ENCODE data around the gene WDFY3.

WDFY3 gene

GRCh38 chr4:84956014-84956413, 10.5 kb downstream of the WDFY3 start:
- no peak overlapping the region for H3K56ac ChIP-seq (ENCODE audit: low read length)
- no peak overlapping the region for H2BK5ac ChIP-seq (ENCODE audit: low read length)
- no peak overlapping the region for H3K27ac ChIP-seq (ENCODE audit: low read depth, low read length)
- H4K5ac ChIP-seq (ENCODE audit: low read length): no peak overlapping the region
- no peak overlapping the region for H3K18ac ChIP-seq (ENCODE audit: low read length)
- no peak overlapping the region for H3K4ac ChIP-seq (ENCODE audit: low read depth, low read length)
- H3K4me2 ChIP-seq (ENCODE audit: low read length): no peak overlapping the region
- peak; percentile 21 for DNase-seq
- H3K4me3 ChIP-seq (ENCODE audit: low read length): no peak overlapping the region
- peaks cover 6% of the 10 kb centered on the region for H3K79me1 ChIP-seq (ENCODE audit: low read length)
- no peaks in the 10 kb centered on the region for H3K27me3 ChIP-seq (ENCODE audit: insufficient read depth, low read length, poor library complexity)
- H3K9ac ChIP-seq (ENCODE audit: low read length): no peak overlapping the region
- no peak overlapping the region for H2AK5ac ChIP-seq (ENCODE audit: low read length)
- WGBS (ENCODE audit: extremely low coverage, insufficient coverage, low lambda C conversion rate): no CpG with 5 or more reads among the region's 3 CpGs
- no peak overlapping the region for H3K23ac ChIP-seq (ENCODE audit: low read length)
- no peak overlapping the region for H2BK15ac ChIP-seq (replicated peaks; ENCODE audit: low read depth)
- no peak overlapping the region for H2BK120ac ChIP-seq (ENCODE audit: low read depth, low read length)
- H3K4me1 ChIP-seq (ENCODE audit: control insufficient read depth, low read depth, low read length): peaks cover 7% of the 10 kb centered on the region
- H3K79me2 ChIP-seq (ENCODE audit: control insufficient read depth, insufficient read depth, low read length): peaks cover 48% of the 10 kb centered on the region
- no peak overlapping the region for H4K8ac ChIP-seq (ENCODE audit: low read depth, low read length)
- H3K36me3 ChIP-seq (ENCODE audit: control insufficient read depth, insufficient read depth, low read length): no peaks in the 10 kb centered on the region

GRCh38 chr4:84954982-84955567, 11.4 kb downstream of the WDFY3 start:
- Histone ChIP-seq H3K79me1 (ENCODE audit: low read length) (peaks cover 4% of the 10 kb centered on the region), H3K27ac (ENCODE audit: low read depth, low read length) (no peak overlapping the region), H3K9ac (ENCODE audit: low read length) (no peak overlapping the region), H2BK5ac (ENCODE audit: low read length) (no peak overlapping the region), H3K23ac (ENCODE audit: low read length) (no peak overlapping the region), H3K27me3 (ENCODE audit: insufficient read depth, low read length, poor library complexity) (no peaks in the 10 kb centered on the region), H3K4me2 (ENCODE audit: low read length) (no peak overlapping the region), H2BK15ac (replicated peaks; ENCODE audit: low read depth) (no peak overlapping the region), H3K4ac (ENCODE audit: low read depth, low read length) (no peak overlapping the region), H4K5ac (ENCODE audit: low read length) (no peak overlapping the region), H2AK5ac (ENCODE audit: low read length) (no peak overlapping the region), H3K4me1 (ENCODE audit: control insufficient read depth, low read depth, low read length) (peaks cover 7% of the 10 kb centered on the region), H3K36me3 (ENCODE audit: control insufficient read depth, insufficient read depth, low read length) (no peaks in the 10 kb centered on the region), H2BK120ac (ENCODE audit: low read depth, low read length) (no peak overlapping the region), H4K8ac (ENCODE audit: low read depth, low read length) (no peak overlapping the region), H3K4me3 (ENCODE audit: low read length) (no peak overlapping the region), H3K18ac (ENCODE audit: low read length) (no peak overlapping the region), H3K56ac (ENCODE audit: low read length) (no peak overlapping the region), H3K79me2 (ENCODE audit: control insufficient read depth, insufficient read depth, low read length) (peaks cover 47% of the 10 kb centered on the region)
- WGBS (ENCODE audit: extremely low coverage, insufficient coverage, low lambda C conversion rate): no CpG with 5 or more reads among the region's 6 CpGs
- no peak for DNase-seq

- no peak overlapping the region for H2BK5ac ChIP-seq (ENCODE audit: low read length)
- no peak overlapping the region for H2AK5ac ChIP-seq (ENCODE audit: low read length)
- no peak overlapping the region for H3K4me3 ChIP-seq (ENCODE audit: low read length)
- no peak for DNase-seq
- H3K4ac ChIP-seq (ENCODE audit: low read depth, low read length): no peak overlapping the region
- H2BK120ac ChIP-seq (ENCODE audit: low read depth, low read length): no peak overlapping the region
- no peak overlapping the region for H3K27ac ChIP-seq (ENCODE audit: low read depth, low read length)
- no peaks in the 10 kb centered on the region for H3K4me1 ChIP-seq (ENCODE audit: control insufficient read depth, low read depth, low read length)
- no CpG with 5 or more reads among the region's 1 CpG for WGBS (ENCODE audit: extremely low coverage, insufficient coverage, low lambda C conversion rate)
- H3K36me3 ChIP-seq (ENCODE audit: control insufficient read depth, insufficient read depth, low read length): no peaks in the 10 kb centered on the region
- H3K79me2 ChIP-seq (ENCODE audit: control insufficient read depth, insufficient read depth, low read length): peaks cover 45% of the 10 kb centered on the region
- no peak overlapping the region for H3K4me2 ChIP-seq (ENCODE audit: low read length)
- no peaks in the 10 kb centered on the region for H3K27me3 ChIP-seq (ENCODE audit: insufficient read depth, low read length, poor library complexity)
- H4K8ac ChIP-seq (ENCODE audit: low read depth, low read length): no peak overlapping the region
- H4K5ac ChIP-seq (ENCODE audit: low read length): no peak overlapping the region
- H3K56ac ChIP-seq (ENCODE audit: low read length): no peak overlapping the region
- H3K9ac ChIP-seq (ENCODE audit: low read length): no peak overlapping the region
- H2BK15ac ChIP-seq (replicated peaks; ENCODE audit: low read depth): no peak overlapping the region
- H3K23ac ChIP-seq (ENCODE audit: low read length): no peak overlapping the region
- no peak overlapping the region for H3K18ac ChIP-seq (ENCODE audit: low read length)
- H3K79me1 ChIP-seq (ENCODE audit: low read length): peaks cover 9% of the 10 kb centered on the region
These were observed 13.7 kb downstream of the WDFY3 start for GRCh38 chr4:84952776-84953175.

GRCh38 chr4:84952004-84952403, 14.5 kb downstream of the WDFY3 start:
- WGBS (ENCODE audit: extremely low coverage, insufficient coverage, low lambda C conversion rate): no CpG with 5 or more reads among the region's 1 CpG
- H3K27me3 ChIP-seq (ENCODE audit: insufficient read depth, low read length, poor library complexity): no peaks in the 10 kb centered on the region
- no peak overlapping the region for H3K18ac ChIP-seq (ENCODE audit: low read length)
- H3K4me2 ChIP-seq (ENCODE audit: low read length): no peak overlapping the region
- H3K79me2 ChIP-seq (ENCODE audit: control insufficient read depth, insufficient read depth, low read length): peaks cover 44% of the 10 kb centered on the region
- no peak overlapping the region for H3K27ac ChIP-seq (ENCODE audit: low read depth, low read length)
- H3K36me3 ChIP-seq (ENCODE audit: control insufficient read depth, insufficient read depth, low read length): no peaks in the 10 kb centered on the region
- H3K4ac ChIP-seq (ENCODE audit: low read depth, low read length): no peak overlapping the region
- H3K56ac ChIP-seq (ENCODE audit: low read length): no peak overlapping the region
- DNase-seq: no peak
- H3K4me3 ChIP-seq (ENCODE audit: low read length): no peak overlapping the region
- no peaks in the 10 kb centered on the region for H3K4me1 ChIP-seq (ENCODE audit: control insufficient read depth, low read depth, low read length)
- H2BK120ac ChIP-seq (ENCODE audit: low read depth, low read length): no peak overlapping the region
- no peak overlapping the region for H3K9ac ChIP-seq (ENCODE audit: low read length)
- no peak overlapping the region for H2BK15ac ChIP-seq (replicated peaks; ENCODE audit: low read depth)
- H4K5ac ChIP-seq (ENCODE audit: low read length): no peak overlapping the region
- no peak overlapping the region for H4K8ac ChIP-seq (ENCODE audit: low read depth, low read length)
- no peak overlapping the region for H2AK5ac ChIP-seq (ENCODE audit: low read length)
- no peak overlapping the region for H2BK5ac ChIP-seq (ENCODE audit: low read length)
- H3K79me1 ChIP-seq (ENCODE audit: low read length): peaks cover 9% of the 10 kb centered on the region
- H3K23ac ChIP-seq (ENCODE audit: low read length): no peak overlapping the region

- Histone ChIP-seq H3K4ac (ENCODE audit: low read depth, low read length) (no peak overlapping the region), H3K79me2 (ENCODE audit: control insufficient read depth, insufficient read depth, low read length) (peaks cover 52% of the 10 kb centered on the region), H3K27ac (ENCODE audit: low read depth, low read length) (no peak overlapping the region), H3K79me1 (ENCODE audit: low read length) (peaks cover 20% of the 10 kb centered on the region), H3K4me2 (ENCODE audit: low read length) (no peak overlapping the region), H2BK15ac (replicated peaks; ENCODE audit: low read depth) (no peak overlapping the region), H3K4me3 (ENCODE audit: low read length) (no peak overlapping the region), H3K23ac (ENCODE audit: low read length) (no peak overlapping the region), H4K8ac (ENCODE audit: low read depth, low read length) (no peak overlapping the region), H3K56ac (ENCODE audit: low read length) (no peak overlapping the region), H3K27me3 (ENCODE audit: insufficient read depth, low read length, poor library complexity) (no peaks in the 10 kb centered on the region), H3K4me1 (ENCODE audit: control insufficient read depth, low read depth, low read length) (no peaks in the 10 kb centered on the region), H3K36me3 (ENCODE audit: control insufficient read depth, insufficient read depth, low read length) (no peaks in the 10 kb centered on the region), H2BK5ac (ENCODE audit: low read length) (no peak overlapping the region), H2AK5ac (ENCODE audit: low read length) (no peak overlapping the region), H3K18ac (ENCODE audit: low read length) (no peak overlapping the region), H2BK120ac (ENCODE audit: low read depth, low read length) (no peak overlapping the region), H3K9ac (ENCODE audit: low read length) (no peak overlapping the region), H4K5ac (ENCODE audit: low read length) (no peak overlapping the region)
- WGBS (ENCODE audit: extremely low coverage, insufficient coverage, low lambda C conversion rate): no CpG with 5 or more reads among the region's 2 CpGs
- DNase-seq: no peak
These were observed 18.4 kb downstream of the WDFY3 start for GRCh38 chr4:84948056-84948455.

- H3K9ac ChIP-seq (ENCODE audit: low read length): no peak overlapping the region
These were observed 21.5 kb downstream of the WDFY3 start for GRCh38 chr4:84944947-84945346.

More at GRCh38 chr4:84944947-84945346, 21.5 kb downstream of the WDFY3 start:
- no peak overlapping the region for H3K4me2 ChIP-seq (ENCODE audit: low read length)
- no peak overlapping the region for H4K8ac ChIP-seq (ENCODE audit: low read depth, low read length)
- no peak overlapping the region for H2BK5ac ChIP-seq (ENCODE audit: low read length)
- H3K4me1 ChIP-seq (ENCODE audit: control insufficient read depth, low read depth, low read length): no peaks in the 10 kb centered on the region
- H2BK15ac ChIP-seq (replicated peaks; ENCODE audit: low read depth): no peak overlapping the region
- no peak overlapping the region for H3K18ac ChIP-seq (ENCODE audit: low read length)
- H3K79me2 ChIP-seq (ENCODE audit: control insufficient read depth, insufficient read depth, low read length): peaks cover 38% of the 10 kb centered on the region
- H3K27me3 ChIP-seq (ENCODE audit: insufficient read depth, low read length, poor library complexity): no peaks in the 10 kb centered on the region
- H3K56ac ChIP-seq (ENCODE audit: low read length): no peak overlapping the region
- H4K5ac ChIP-seq (ENCODE audit: low read length): no peak overlapping the region
- no peak overlapping the region for H3K4ac ChIP-seq (ENCODE audit: low read depth, low read length)
- H3K27ac ChIP-seq (ENCODE audit: low read depth, low read length): no peak overlapping the region
- H2AK5ac ChIP-seq (ENCODE audit: low read length): no peak overlapping the region
- WGBS (ENCODE audit: extremely low coverage, insufficient coverage, low lambda C conversion rate): no CpG with 5 or more reads among the region's 1 CpG
- H2BK120ac ChIP-seq (ENCODE audit: low read depth, low read length): no peak overlapping the region
- no peak for DNase-seq
- no peaks in the 10 kb centered on the region for H3K36me3 ChIP-seq (ENCODE audit: control insufficient read depth, insufficient read depth, low read length)
- H3K23ac ChIP-seq (ENCODE audit: low read length): no peak overlapping the region
- no peak overlapping the region for H3K4me3 ChIP-seq (ENCODE audit: low read length)
- peaks cover 18% of the 10 kb centered on the region for H3K79me1 ChIP-seq (ENCODE audit: low read length)
